ENCODE measurements around the gene NOX5. TPM values are rescaled to one million over a fixed set of nuclear protein-coding genes. Genes with fewer than 3 reads are reported as not detected.

The NOX5 gene
- total and polyA plus RNA-seq, 2 of the 4 experiments (the other 2 are of a cell fraction): 0.07 TPM; not detected in 1

- Histone ChIP-seq H2BK15ac (ENCODE audit: low read depth, low read length) (no peak overlapping the region), H2BK120ac (ENCODE audit: low read depth, low read length) (no peak overlapping the region), H3K4me2 (ENCODE audit: low read depth, low read length) (no peak overlapping the region), H3K9ac (ENCODE audit: low read depth, low read length) (no peak overlapping the region), H2AK5ac (ENCODE audit: low read depth, low read length) (no peak overlapping the region), H4K5ac (ENCODE audit: low read depth, low read length) (no peak overlapping the region), H4K91ac (ENCODE audit: insufficient read depth, low read depth, low read length) (no peak overlapping the region), H3K23ac (ENCODE audit: low read depth, low read length) (no peak overlapping the region), H2BK20ac (ENCODE audit: low read depth, low read length) (no peak overlapping the region), H2BK5ac (ENCODE audit: low read depth, low read length, poor library complexity, severe bottlenecking) (no peak overlapping the region), H3K79me1 (ENCODE audit: low read depth in 1 of 2, low read length in 2 of 2) (no peaks in the 10 kb centered on the region), H3K14ac (replicated peaks; ENCODE audit: low read depth, low read length) (no peak overlapping the region), H2AK9ac (replicated peaks; ENCODE audit: low read depth, low read length, poor library complexity) (no peak overlapping the region), H2AFZ (replicated peaks; ENCODE audit: low read length, poor library complexity) (no peak overlapping the region), H3K4me3 (ENCODE audit: insufficient read depth, low read depth, low read length) (no peak overlapping the region), H3K56ac (ENCODE audit: extremely low read depth, insufficient read depth, low read length) (no peak overlapping the region), H3K27me3 (ENCODE audit: control insufficient read depth, insufficient read depth, low read length) (peaks cover 10% of the 10 kb centered on the region), H3K4ac (ENCODE audit: low read depth, low read length) (no peak overlapping the region), H3K9me3 (ENCODE audit: control insufficient read depth, insufficient read depth, low read length) (no peaks in the 10 kb centered on the region), H4K8ac (ENCODE audit: low read depth in 2 of 2, low read length in 2 of 2) (no peak overlapping the region), H4K20me1 (ENCODE audit: insufficient read depth, low read length) (no peaks in the 10 kb centered on the region), H3K4me1 (ENCODE audit: control insufficient read depth, insufficient read depth, low read length) (peaks cover 2% of the 10 kb centered on the region; the same call in 1 of the 2 replicates), H3K27ac (ENCODE audit: insufficient read depth, low read length) (no peak overlapping the region), H3K36me3 (ENCODE audit: control insufficient read depth, insufficient read depth, low read length) (no peaks in the 10 kb centered on the region), H3K9me1 (ENCODE audit: insufficient read depth, low read length) (no peaks in the 10 kb centered on the region), H3K18ac (ENCODE audit: low read depth, low read length) (no peak overlapping the region)
- no TSS peak for BruUV-seq (replicated peaks)
- no CpG with 5 or more reads among the region's 6 CpGs for WGBS, 2 experiments (ENCODE audit: extremely low coverage in 2 of 2, insufficient read length in 1 of 2)
- in situ Hi-C loops (cut with MboI; ENCODE audit: low sequenced_read_pairs): no loop called here
- dilution Hi-C loops (cut with HindIII; ENCODE audit: low sequenced_read_pairs, unreplicated experiment): no loop called here
- ATAC-seq (ENCODE audit: low read depth) (no peak), DNase-seq (no peak)
- ChIA-PET POLR2A (ENCODE audit: unreplicated experiment) (no interaction called here), CTCF (no interaction called here)
- TF ChIP-seq FOS (IDR thresholded peaks at IDR 0.05; ENCODE audit: low read depth, low read length) (no peak), POLR2A (IDR thresholded peaks at IDR 0.05; ENCODE audit: low read depth, low read length) (no peak), MAZ (IDR thresholded peaks at IDR 0.05; ENCODE audit: borderline replicate concordance, low read depth, low read length) (no peak), BHLHE40 (IDR thresholded peaks at IDR 0.05; ENCODE audit: low read depth, low read length) (no peak), MAFK (IDR thresholded peaks at IDR 0.05; ENCODE audit: low read depth, low read length) (no peak), RAD21 (IDR thresholded peaks at IDR 0.05; ENCODE audit: low read length) (no peak), CEBPB (IDR thresholded peaks at IDR 0.05; ENCODE audit: low read depth, low read length) (no peak), NFE2L2 (IDR thresholded peaks at IDR 0.05; ENCODE audit: low read depth, low read length) (no peak)
- TF ChIP-seq, protein P1, sequence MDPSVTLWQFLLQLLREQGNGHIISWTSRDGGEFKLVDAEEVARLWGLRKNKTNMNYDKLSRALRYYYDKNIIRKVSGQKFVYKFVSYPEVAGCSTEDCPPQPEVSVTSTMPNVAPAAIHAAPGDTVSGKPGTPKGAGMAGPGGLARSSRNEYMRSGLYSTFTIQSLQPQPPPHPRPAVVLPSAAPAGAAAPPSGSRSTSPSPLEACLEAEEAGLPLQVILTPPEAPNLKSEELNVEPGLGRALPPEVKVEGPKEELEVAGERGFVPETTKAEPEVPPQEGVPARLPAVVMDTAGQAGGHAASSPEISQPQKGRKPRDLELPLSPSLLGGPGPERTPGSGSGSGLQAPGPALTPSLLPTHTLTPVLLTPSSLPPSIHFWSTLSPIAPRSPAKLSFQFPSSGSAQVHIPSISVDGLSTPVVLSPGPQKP (IDR thresholded peaks at IDR 0.05; ENCODE audit: borderline replicate concordance, low read depth, low read length): no peak
- intact Hi-C loops (cut with micrococcal nuclease): no loop called here
Measured at GRCh38 chr15:69018951-69019350, 4.5 kb downstream of the NOX5 start.
